COR-L47 (cell line): ENCODE measurements around the gene NSMCE4A.
"Not testable (repeated sequence)": the region's sequence is repeated elsewhere in the genome, so short reads cannot be mapped to it uniquely, and the experiment has no call there.

ENCODE experiments used
- DNase-seq: peaks from one replicate; lab custom pipeline; 2025; lab: John Stamatoyannopoulos, UW

Gene NSMCE4A

DNA sequence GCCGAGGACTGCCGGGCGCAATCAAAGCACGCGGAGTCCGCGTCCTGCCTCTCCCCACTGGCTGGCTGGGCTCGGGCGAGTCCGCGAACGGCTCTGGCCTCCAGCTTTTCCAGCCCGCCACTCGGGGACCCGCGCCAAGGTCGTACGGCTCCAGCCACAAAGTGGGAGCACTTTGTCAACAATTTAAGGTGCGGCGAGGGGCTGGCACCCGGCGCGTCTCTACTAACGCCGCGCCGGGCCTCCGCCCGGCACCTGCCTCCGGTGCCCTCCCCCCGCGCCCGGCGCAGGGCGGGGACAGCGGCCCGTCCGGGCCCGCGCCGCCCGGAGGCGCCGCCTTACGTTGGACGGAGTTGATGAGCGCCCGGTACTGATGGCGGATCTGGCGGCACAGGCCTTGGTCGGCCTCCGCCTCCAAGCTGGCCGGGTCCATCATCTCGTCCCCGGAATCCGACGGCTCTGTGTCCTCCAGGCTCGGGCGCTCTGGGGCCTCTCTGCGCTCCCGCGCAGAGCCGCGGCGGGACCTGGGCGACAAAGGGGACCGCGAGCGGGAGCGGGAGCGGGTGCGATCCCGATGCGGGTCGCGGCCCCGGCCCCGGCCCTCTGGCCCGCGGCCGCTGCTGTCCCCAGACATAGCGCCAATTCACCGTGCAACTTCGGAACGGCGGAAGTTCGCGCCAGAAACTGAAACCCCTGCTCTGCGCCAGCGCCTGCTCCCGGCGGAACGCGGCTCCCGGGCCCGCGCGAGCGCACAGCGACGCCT is at the start of gene NSMCE4A:
Gene NSMCE4A (minus strand): TSS at position 683 of the 760 bp plus-strand sequence. CDS start 52 bp downstream, at position 631.
- peak; percentile 49 for DNase-seq

- DNase-seq, result not testable (repeated sequence)
Measured at GRCh38 chr10:122023257-122023656, 48.2 kb upstream of the NSMCE4A start.

GRCh38 chr10:122022276-122022675 is 47.3 kb upstream of the NSMCE4A start:
- no peak for DNase-seq

- no peak for DNase-seq
Measured at GRCh38 chr10:122021828-122022227, 46.8 kb upstream of the NSMCE4A start.

DNA sequence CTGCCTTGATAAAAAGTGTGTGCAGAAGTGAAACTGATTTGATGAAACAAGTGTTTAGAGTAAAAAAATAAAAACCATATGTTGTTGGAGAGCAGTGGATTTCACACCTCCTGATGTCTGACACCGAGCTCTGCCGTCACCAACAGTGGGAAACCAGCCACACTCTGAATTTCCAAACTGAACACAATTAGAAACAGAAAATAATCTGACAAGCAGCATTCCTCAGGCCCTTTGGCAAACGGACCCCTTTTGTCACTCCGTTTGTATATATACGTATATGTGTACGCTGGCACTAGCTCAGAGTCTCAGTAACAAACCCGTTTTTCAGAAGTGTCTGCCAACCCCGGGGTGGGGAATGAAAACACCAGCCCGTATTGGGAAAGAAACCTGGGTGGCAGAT is 46.4 kb upstream of the NSMCE4A start:
- DNase-seq, result no peak

DNA sequence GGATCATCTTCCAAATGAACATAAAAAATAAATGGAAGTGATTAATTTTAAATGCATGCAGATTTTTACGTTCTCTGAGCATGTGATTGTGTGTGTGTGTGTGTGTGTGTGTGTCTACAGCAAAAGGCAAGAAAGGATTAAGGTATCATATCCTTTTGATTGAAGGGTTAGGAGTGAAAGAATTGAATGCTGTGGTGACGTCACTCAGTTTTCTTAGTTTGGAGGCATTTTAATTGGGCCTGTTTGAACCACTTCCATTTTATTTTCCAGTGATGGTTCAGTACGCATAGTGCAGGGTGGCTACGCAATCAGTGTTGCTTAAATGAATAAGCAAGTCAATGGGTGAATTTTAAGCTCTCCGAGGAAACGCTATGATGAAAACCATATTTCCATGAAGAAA is 45.2 kb upstream of the NSMCE4A start:
- DNase-seq, result no peak

- DNase-seq, result no peak
Measured at GRCh38 chr10:122019414-122019975, 44.5 kb upstream of the NSMCE4A start.

DNA sequence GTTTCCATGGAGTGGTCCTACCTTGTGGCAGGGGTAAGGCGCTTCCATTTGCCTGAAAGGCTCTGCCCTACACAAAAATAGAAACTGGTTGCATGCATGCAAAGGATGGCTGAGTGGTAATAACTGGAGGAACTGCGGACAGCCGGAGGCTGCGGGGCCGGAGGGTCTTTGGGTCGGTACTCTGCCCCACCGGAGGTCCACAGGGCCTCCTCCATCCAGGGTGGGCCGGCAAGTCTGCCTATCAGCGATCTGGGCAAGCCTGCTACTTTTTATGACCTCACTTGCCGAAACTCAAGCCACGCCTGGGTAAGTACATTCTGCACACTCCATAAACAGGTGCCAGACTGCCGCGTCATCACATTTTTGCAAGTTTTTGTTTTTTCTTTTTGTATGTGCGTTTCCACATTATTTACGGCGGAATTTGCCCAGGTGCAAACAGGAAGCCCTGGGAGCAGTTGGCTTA is 44.0 kb upstream of the NSMCE4A start:
- DNase-seq, result no peak

DNA sequence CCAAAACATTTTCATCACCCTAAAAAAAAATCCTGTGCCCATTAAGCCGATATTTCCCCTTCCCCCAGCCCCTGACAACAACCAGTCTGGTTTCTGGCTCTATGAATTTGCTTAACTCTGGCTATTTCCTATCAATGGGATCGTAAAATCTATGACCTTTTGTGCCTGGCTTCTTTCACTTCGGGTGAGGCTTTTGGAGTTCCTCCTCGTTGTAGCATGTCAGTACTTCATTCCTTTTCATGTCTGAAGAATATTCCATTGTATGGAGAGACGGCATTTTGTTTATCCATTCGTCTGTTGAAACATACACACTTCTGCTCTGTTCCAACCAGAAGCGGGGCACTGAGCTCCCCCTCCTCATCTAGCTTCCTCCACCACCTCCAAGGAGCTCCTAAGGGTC is 43.5 kb upstream of the NSMCE4A start:
- DNase-seq, result no peak

- DNase-seq, result not testable (repeated sequence)
Measured at GRCh38 chr10:122017926-122018325, 42.9 kb upstream of the NSMCE4A start.

- DNase-seq, result no peak
Measured at GRCh38 chr10:122014652-122015248, 39.7 kb upstream of the NSMCE4A start.

DNA sequence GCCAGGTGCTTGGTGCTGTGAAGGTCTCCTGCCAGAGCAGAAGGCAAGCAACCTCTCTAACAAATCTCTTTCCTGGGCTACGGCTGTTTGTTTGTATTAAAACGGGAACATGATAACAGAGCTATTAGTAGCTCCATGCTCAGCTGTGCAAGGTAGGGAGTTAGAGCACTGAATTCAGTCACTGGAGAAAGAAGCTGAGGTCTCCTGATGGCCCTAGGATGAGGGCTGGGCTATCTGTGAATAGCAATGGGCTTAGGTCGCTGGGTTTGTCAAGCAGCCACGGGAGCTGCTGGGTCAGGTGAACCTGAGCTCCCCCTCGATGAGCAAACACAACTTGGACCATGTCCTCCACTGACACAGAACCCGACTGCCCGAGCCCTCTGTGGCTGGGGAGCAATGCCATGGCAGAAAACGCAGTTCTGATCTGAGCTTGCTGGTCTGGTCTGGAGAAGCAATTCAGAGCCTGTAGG is 38.3 kb upstream of the NSMCE4A start:
- no peak for DNase-seq

DNA sequence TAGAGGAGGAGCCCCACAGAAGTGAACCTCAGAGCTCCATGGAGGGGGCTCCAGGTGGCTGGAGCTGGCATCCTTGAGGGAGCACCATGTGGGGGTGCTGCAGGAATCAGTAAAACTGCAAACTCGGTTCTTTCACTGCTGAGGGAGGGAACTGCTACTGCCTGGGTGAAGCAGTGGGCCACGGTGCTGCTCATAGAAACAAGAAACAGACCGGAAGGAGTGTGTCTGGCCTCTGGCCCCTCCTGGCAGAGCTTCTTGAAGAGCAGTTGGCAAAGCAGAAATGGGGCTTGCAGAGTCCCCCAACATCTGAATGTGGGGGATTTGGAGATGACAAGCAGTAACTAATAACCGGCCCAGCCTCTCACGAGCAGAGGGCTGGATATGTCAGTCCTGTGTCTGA is 37.7 kb upstream of the NSMCE4A start:
- DNase-seq, result no peak

DNA sequence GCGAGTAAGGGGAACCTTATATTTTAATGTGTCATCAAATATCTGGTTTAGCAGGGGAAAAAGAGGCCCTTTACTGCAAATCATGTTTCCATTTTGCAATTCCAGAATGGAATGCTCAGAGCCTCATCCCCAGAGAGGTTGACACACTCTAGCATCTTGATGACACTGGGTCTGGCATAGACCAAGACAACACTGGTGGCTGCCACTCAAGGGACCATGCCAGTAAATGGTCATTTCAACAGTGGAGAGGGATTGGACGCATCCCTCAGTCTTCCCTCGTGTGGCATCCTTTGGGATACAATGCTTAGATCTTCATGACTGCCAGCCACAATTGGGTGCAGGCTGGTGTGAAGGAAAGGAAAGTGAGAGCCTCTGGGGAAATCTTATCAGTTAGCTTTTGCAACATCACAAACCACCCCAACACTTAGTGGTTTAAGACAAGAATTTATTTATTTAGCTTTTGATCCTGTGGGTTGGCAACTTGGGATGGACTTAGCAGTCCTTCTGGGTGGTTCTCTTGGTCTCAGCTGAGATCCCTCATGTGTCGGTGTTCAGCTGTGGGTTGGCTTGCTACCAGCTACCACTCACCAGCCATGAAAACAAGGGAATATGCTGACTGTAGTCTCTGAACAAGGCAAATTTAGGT is 35.5 kb upstream of the NSMCE4A start:
- DNase-seq, result no peak

DNA sequence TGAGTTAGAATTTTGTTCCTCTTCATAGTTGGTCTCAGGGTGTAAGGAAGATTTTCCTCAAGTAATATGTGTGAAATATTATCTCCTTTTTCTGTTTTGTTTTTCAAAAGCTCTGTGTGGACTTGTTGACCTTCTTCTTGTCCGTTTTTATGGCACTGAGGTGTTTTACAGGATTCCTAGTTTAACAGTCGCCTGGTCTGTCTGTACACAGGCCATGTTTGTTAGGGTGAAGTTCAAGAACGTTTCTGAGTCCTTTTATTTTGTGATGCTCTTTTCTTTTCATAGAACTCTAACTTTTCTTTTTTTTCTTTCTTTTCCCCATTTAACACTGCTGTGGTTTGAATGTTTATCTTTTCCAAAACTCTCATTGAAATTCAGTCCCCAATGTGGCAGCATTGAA is 32.4 kb upstream of the NSMCE4A start:
- DNase-seq, result no peak

GRCh38 chr10:122001698-122002097 is 26.7 kb upstream of the NSMCE4A start:
- DNase-seq, result no peak

- no peak for DNase-seq
Measured at GRCh38 chr10:121999301-121999700, 24.3 kb upstream of the NSMCE4A start.

GRCh38 chr10:121998462-121998861 is 23.4 kb upstream of the NSMCE4A start:
- DNase-seq, result no peak

GRCh38 chr10:121994429-121994941 is 19.5 kb upstream of the NSMCE4A start:
- DNase-seq, result no peak

DNA sequence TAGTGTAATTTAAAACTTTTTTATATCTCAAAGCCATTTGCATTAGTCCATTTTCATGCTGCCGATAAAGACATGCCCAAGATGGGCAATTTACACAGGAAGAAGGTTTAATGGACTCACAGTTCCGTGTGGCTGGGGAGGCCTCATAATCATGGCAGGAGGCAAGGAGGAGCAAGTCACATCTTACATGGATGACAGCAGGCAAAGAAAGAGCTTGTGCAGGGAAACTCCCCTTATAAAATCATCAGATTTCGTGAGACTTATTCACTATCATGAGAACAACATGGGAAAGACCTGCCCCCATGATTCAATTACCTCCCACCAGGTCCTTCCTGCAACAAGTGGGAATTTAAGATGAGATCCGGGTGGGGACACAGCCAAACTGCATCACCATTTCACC is 16.7 kb upstream of the NSMCE4A start:
- DNase-seq, result not testable (repeated sequence)

GRCh38 chr10:121990015-121990677 is 15.1 kb upstream of the NSMCE4A start:
- no peak for DNase-seq
